PC-9 (cell line): ENCODE measurements around the gene LPO. TPM values are rescaled to one million over a fixed set of nuclear protein-coding genes. Genes with fewer than 3 reads are reported as not detected.
A peak's percentile ranks its signal among the peaks of the same experiment; 100 is the strongest.

Experiments
- Bru-seq: library from RNA; stranded (reverse); fragments of 400-500 nt; gene quantifications from one replicate; lab custom pipeline; 2021; lab: Mats Ljungman, UMichigan
- BruChase-seq, 2 experiments: library from RNA; stranded (reverse); fragments of 400-500 nt; gene quantifications; one replicate each; lab custom pipeline; 2021; lab: Mats Ljungman, UMichigan
- BruUV-seq: library from RNA; stranded (reverse); fragments of 400-500 nt; replicated peaks from 2 replicates; lab custom pipeline; 2021; lab: Mats Ljungman, UMichigan
- CTCF ChIA-PET: fragments of 300-600 bp; sonication (Branson Sonifier 250); formaldehyde crosslinking; loops from one replicate; lab custom pipeline; 2022; ENCODE audit warnings: antibody characterized with exemption; lab: Charles Lee
- POLR2A ChIA-PET: fragments of 300-600 bp; sonication (Branson Sonifier 250); formaldehyde crosslinking; loops from one replicate; lab custom pipeline; 2022; ENCODE audit warnings: antibody characterized with exemption; ENCODE audit not compliant: unreplicated experiment; lab: Charles Lee
- DNase-seq, 2 experiments: peaks; one replicate each; pipeline versions ENCODE4 v3.0.0 to v3.0.0-alpha.2; 2015 to 2022; ENCODE audit warnings: mixed read lengths in 1 of 2
- H2AFZ ChIP-seq: fragments of 200-600 bp; sonication (generic); 2 replicates; pipeline ENCODE4 v1.8.1; 2017; ENCODE audit warnings: antibody characterized with exemption
- H3F3A ChIP-seq: fragments of 200-600 bp; sonication (generic); 2 replicates; pipeline ENCODE4 v1.8.1; 2017; ENCODE audit warnings: antibody characterized with exemption, mild to moderate bottlenecking, low read depth; ENCODE audit not compliant: insufficient read depth
- H3K27ac ChIP-seq: fragments of 200-600 bp; sonication (generic); 2 replicates; pipeline ENCODE4 v1.6.1; 2016; ENCODE audit warnings: mixed run types
- H3K27me3 ChIP-seq: fragments of 200-600 bp; sonication (generic); 2 replicates; pipeline ENCODE4 v1.6.1; 2016; ENCODE audit warnings: low read depth, mixed run types; ENCODE audit not compliant: insufficient read depth
- H3K36me3 ChIP-seq: fragments of 200-600 bp; sonication (generic); 2 replicates; pipeline ENCODE4 v1.6.1; 2016; ENCODE audit warnings: low read depth, mixed run types
- H3K4me1 ChIP-seq: fragments of 200-600 bp; sonication (generic); replicated peaks from 2 replicates; pipeline ENCODE4 v1.6.1; 2016; ENCODE audit warnings: mixed run types; ENCODE audit not compliant: insufficient read depth
- H3K4me2 ChIP-seq: fragments of 200-600 bp; sonication (generic); 2 replicates; pipeline ENCODE4 v1.6.1; 2017; ENCODE audit warnings: mixed run types
- H3K4me3 ChIP-seq: fragments of 200-600 bp; sonication (generic); 2 replicates; pipeline ENCODE4 v1.6.1; 2016; ENCODE audit warnings: mixed run types
- H3K79me2 ChIP-seq: fragments of 200-600 bp; sonication (generic); 2 replicates; pipeline ENCODE4 v1.6.1; 2017; ENCODE audit warnings: low read depth, mixed run types
- H3K9me2 ChIP-seq: fragments of 200-600 bp; sonication (generic); 2 replicates; pipeline ENCODE4 v1.8.1; 2017; ENCODE audit warnings: mild to moderate bottlenecking; ENCODE audit not compliant: insufficient read depth
- H3K9me3 ChIP-seq: fragments of 200-600 bp; sonication (generic); 2 replicates; pipeline ENCODE4 v1.8.1; 2016; ENCODE audit warnings: low read depth; ENCODE audit not compliant: insufficient read depth
- H4K20me1 ChIP-seq: fragments of 200-600 bp; sonication (generic); 2 replicates; pipeline ENCODE4 v1.8.1; 2017; ENCODE audit not compliant: insufficient read depth
- EZH2 ChIP-seq: fragments of 200-600 bp; sonication (generic); IDR thresholded peaks from 2 replicates; pipeline ENCODE4 v1.8.0; 2017; ENCODE audit warnings: antibody characterized with exemption, low read depth
- intact Hi-C: fragments of 100-400 bp; cut with micrococcal nuclease; formaldehyde crosslinking; loops from one replicate; pipeline ENCODE4 v1.10.0; 2022; ENCODE audit not compliant: unreplicated experiment
- long read RNA-seq: library from polyadenylated mRNA; stranded (forward); transcript quantifications from one replicate; pipeline ENCODE4 v2.0.0, GENCODE V29; 2022
- total RNA-seq: library from RNA; stranded (reverse); gene quantifications from 2 replicates; pipeline ENCODE4 v1.2.3, GENCODE V29; 2021
- TF ChIP-seq, protein P1 (sequence below): fragments of 200-600 bp; sonication (generic); conservative IDR thresholded peaks from 2 replicates; pipeline ENCODE4 v1.6.1; 2017; ENCODE audit warnings: mixed run types, antibody characterized with exemption, mild to moderate bottlenecking, moderate library complexity

LPO gene
- not detected in 2 replicates for total RNA-seq
- Bru-seq, nascent RNA, result percentile 11 among the genes with signal in this experiment
- BruChase-seq, experiment 1, labeled RNA remaining after a 2-hour chase, result percentile 11 among the genes with signal in this experiment
- percentile 4 among the genes with signal in this experiment for BruChase-seq, experiment 2, labeled RNA remaining after a 6-hour chase
- long read RNA-seq, partial matches to known transcripts, result 0 of 1 reads
- long read RNA-seq, other reads (novel, unspliced or antisense), result 1 of 1 reads

DNA sequence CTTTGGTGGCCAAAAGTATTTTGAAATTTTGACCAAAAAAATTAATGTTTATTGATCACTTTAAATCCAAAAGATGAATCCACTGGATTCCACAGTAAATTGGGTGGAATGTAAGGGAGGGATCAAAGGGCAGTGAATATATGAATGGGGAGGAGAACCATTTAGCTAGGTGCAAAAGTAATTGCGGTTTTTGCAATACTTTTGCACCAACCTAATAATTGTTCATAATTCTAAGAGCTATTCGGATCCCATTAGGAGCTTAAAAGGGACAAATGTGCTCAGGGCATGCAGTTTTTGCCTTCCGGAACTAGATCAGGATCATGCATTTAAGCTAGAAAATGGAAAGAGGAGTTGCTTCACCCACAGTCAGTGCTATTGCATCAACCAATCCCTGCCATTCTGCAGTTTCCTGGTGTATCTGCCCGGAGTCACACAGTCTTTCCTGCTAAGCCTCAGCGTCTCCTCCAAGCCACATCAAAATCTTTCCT, at the start of gene LPO:
Gene LPO, plus strand, starts transcription at position 438 of the 488 bp plus-strand sequence. CDS start 4,396 bp downstream, outside the sequence.
- no peak within 1 kb of the TSS for H2AFZ ChIP-seq
- intact Hi-C loops, result loop anchor here (5.0 kb wide), 1 partner anchor 519 kb away; the partner anchor contains the start of gene PPM1E
- no peaks in the 10 kb centered on the region for H4K20me1 ChIP-seq
- no peak within 1 kb of the TSS for H3K27ac ChIP-seq
- no peaks in the 10 kb centered on the region for H3K9me3 ChIP-seq
- H3K27me3 ChIP-seq, result peaks cover 93% of the 10 kb centered on the region
- TF ChIP-seq EZH2, result no peak
- TF ChIP-seq, protein P1, sequence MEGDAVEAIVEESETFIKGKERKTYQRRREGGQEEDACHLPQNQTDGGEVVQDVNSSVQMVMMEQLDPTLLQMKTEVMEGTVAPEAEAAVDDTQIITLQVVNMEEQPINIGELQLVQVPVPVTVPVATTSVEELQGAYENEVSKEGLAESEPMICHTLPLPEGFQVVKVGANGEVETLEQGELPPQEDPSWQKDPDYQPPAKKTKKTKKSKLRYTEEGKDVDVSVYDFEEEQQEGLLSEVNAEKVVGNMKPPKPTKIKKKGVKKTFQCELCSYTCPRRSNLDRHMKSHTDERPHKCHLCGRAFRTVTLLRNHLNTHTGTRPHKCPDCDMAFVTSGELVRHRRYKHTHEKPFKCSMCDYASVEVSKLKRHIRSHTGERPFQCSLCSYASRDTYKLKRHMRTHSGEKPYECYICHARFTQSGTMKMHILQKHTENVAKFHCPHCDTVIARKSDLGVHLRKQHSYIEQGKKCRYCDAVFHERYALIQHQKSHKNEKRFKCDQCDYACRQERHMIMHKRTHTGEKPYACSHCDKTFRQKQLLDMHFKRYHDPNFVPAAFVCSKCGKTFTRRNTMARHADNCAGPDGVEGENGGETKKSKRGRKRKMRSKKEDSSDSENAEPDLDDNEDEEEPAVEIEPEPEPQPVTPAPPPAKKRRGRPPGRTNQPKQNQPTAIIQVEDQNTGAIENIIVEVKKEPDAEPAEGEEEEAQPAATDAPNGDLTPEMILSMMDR, result no peak
- ChIA-PET CTCF (interaction anchor here (0.6 to 0.8 kb wide), 2 partner anchors 8 to 252 kb away, joined by 3 to 5 read pairs; no protein-coding TSS in a partner anchor), POLR2A (interaction anchor here (0.6 kb wide), 1 partner anchor 27 kb away, joined by 3 read pairs; no protein-coding TSS in a partner anchor)
- H3K4me3 ChIP-seq, result no peak within 1 kb of the TSS
- BruUV-seq, result no TSS peak
- 0 out of 2 replicates have a peak within 1 kb of the TSS, but pooled peaks have one; percentile 3 for H3K4me2 ChIP-seq
- no peaks in the 10 kb centered on the region for H3K36me3 ChIP-seq
- no peak for DNase-seq
- H3F3A ChIP-seq, result no peaks in the 10 kb centered on the region
- H3K4me1 ChIP-seq, result no peaks in the 10 kb centered on the region
- H3K9me2 ChIP-seq, result 0 out of 2 replicates have a peak, but pooled peaks cover 6% of the 10 kb centered on the region
- no peaks in the 10 kb centered on the region for H3K79me2 ChIP-seq

DNA sequence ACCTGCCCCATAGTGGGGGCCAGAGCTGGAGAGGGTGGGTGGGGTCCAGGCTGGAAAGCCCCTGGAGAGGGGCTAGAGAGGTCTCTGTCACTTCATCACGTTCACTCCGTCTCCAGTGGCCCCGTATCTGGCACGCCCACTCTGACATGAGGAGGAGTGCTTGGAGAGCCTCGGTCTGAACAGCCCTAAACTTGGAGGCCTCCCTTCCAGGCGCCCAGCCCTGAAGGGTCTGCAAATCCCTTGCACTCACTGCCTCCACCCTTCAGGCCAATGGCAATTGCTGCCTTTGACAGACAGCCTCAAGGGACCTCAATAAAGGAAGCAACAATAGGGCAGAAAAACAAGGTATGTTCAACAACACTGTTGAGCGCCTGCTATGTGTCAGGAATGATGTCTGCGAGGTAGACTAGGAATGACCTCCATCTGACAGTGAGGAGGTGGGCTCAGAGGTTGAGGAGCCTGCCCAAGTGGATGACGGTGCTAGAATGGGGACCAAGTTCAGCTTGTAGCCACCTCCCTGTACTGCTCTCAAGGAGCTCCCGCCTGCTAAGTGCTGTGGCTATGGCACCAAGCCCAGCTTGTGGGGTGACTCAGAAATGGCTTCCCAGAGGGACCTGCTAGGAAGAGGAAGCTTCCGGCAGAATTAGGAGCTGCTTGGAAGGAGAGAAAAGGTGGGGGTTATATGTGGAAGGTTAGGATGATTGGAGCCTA, 48.8 kb upstream of the LPO start:
- H4K20me1 ChIP-seq, result no peaks in the 10 kb centered on the region
- no peaks in the 10 kb centered on the region for H3K4me1 ChIP-seq
- H3K27ac ChIP-seq, result no peak overlapping the region
- no peaks in the 10 kb centered on the region for H3K79me2 ChIP-seq
- H3K27me3 ChIP-seq, result peaks cover 87% of the 10 kb centered on the region
- no peaks in the 10 kb centered on the region for H3K9me2 ChIP-seq
- H3K4me3 ChIP-seq, result no peak overlapping the region
- POLR2A ChIA-PET, result interaction anchor here (0.7 kb wide), 1 partner anchor 183 kb away, joined by 6 read pairs; no protein-coding TSS in a partner anchor
- BruUV-seq, result no TSS peak
- TF ChIP-seq EZH2, result no peak
- TF ChIP-seq, protein P1, result no peak
- H3K4me2 ChIP-seq, result no peak overlapping the region
- no peaks in the 10 kb centered on the region for H3K9me3 ChIP-seq
- no peak overlapping the region for H2AFZ ChIP-seq
- CTCF ChIA-PET, result interaction anchor here (0.5 to 1.0 kb wide), 2 partner anchors 11 to 105 kb away, joined by 3 to 6 read pairs; no protein-coding TSS in a partner anchor
- DNase-seq, result peak; percentile 63 to 67
- no peaks in the 10 kb centered on the region for H3K36me3 ChIP-seq
- H3F3A ChIP-seq, result no peaks in the 10 kb centered on the region
- intact Hi-C loops, result no loop called here

DNA sequence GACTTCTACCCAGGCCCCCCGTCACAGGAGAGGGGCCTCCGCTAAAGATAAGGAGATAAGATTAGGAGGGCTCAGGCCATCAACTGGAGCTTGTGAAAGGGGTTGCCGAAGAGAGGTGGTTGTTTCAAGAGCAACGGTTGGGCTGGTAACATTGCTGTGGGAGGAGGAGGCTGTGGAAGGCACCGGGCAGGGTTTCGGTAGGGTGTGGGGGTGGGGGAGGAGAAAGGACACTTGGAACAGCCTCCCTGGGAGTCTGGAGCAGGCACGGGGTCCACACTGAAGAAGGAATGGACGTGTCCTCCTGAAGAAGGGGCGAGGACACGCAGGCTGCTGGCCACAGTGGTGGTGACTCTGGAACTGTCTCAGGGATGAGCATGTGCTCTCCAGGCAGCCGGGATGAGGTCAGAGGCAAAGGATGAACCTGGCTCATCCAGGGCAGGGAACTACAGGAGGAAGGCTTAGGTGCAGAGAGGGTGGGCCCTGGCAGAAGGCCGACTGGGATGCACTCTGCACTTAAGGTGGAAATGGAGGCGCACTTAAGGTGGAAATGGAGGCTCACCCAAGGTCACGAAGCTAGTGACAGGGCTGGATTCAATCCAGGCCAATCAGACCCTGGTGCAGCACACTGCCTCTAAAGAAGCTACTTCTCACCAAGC, 47.0 kb upstream of the LPO start:
- ChIA-PET POLR2A (no interaction called here), CTCF (interaction anchor here (0.6 kb wide), 1 partner anchor 79 kb away, joined by 3 read pairs; no protein-coding TSS in a partner anchor)
- DNase-seq, result peak in 1 of 2 experiments; percentile 34
- no peak overlapping the region for H3K27ac ChIP-seq
- H3K4me2 ChIP-seq, result no peak overlapping the region
- intact Hi-C loops, result no loop called here
- H3K9me2 ChIP-seq, result no peaks in the 10 kb centered on the region
- no peak overlapping the region for H3K4me3 ChIP-seq
- H3K4me1 ChIP-seq, result no peaks in the 10 kb centered on the region
- H3K27me3 ChIP-seq, result peaks cover 86% of the 10 kb centered on the region
- no peaks in the 10 kb centered on the region for H3K79me2 ChIP-seq
- no peaks in the 10 kb centered on the region for H4K20me1 ChIP-seq
- no peak overlapping the region for H2AFZ ChIP-seq
- no peaks in the 10 kb centered on the region for H3K36me3 ChIP-seq
- no peaks in the 10 kb centered on the region for H3F3A ChIP-seq
- no peaks in the 10 kb centered on the region for H3K9me3 ChIP-seq
- TF ChIP-seq, protein P1, result no peak
- TF ChIP-seq EZH2, result no peak
- no TSS peak for BruUV-seq
